OCI-LY7 (cell line): ENCODE data around the gene COL17A1. TPM values are rescaled to one million over a fixed set of nuclear protein-coding genes. Genes with fewer than 3 reads are reported as not detected.

Experiments used
- BruUV-seq: library from RNA; stranded (reverse); fragments of 400-500 nt; replicated peaks from 2 replicates; lab custom pipeline; 2021; lab: Mats Ljungman, UMichigan
- CTCF ChIA-PET: fragments of 300-600 bp; sonication (Branson Sonifier 250); formaldehyde crosslinking; loops from one replicate; lab custom pipeline; 2022; ENCODE audit warnings: antibody characterized with exemption; ENCODE audit not compliant: unreplicated experiment; lab: Charles Lee
- POLR2A ChIA-PET: fragments of 300-600 bp; sonication (Branson Sonifier 250); formaldehyde crosslinking; loops from one replicate; lab custom pipeline; 2022; ENCODE audit warnings: antibody characterized with exemption; lab: Charles Lee
- DNase-seq: peaks from one replicate; pipeline ENCODE4 v3.0.0-alpha.2; 2015; ENCODE audit warnings: low spot score
- H2AFZ ChIP-seq: fragments of 200-600 bp; sonication (generic), shearing (Covaris generic); 2 replicates; pipeline ENCODE4 v1.6.1; 2014; ENCODE audit warnings: mild to moderate bottlenecking, antibody characterized with exemption, low read length, moderate library complexity
- H3K27ac ChIP-seq: fragments of 200-600 bp; sonication (generic); 2 replicates; pipeline ENCODE4 v1.5.1; 2014; ENCODE audit warnings: mixed run types, low read depth, mild to moderate bottlenecking, moderate library complexity, low read length, inconsistent platforms; ENCODE audit not compliant: poor library complexity, severe bottlenecking
- H3K36me3 ChIP-seq: fragments of 200-600 bp; sonication (generic); 2 replicates; pipeline ENCODE4 v1.6.1; 2014; ENCODE audit warnings: mild to moderate bottlenecking, antibody characterized with exemption, low read length, moderate library complexity, mixed read lengths; ENCODE audit not compliant: insufficient read depth
- H3K4me1 ChIP-seq: fragments of 200-600 bp; sonication (generic); 2 replicates; pipeline ENCODE4 v1.5.1; 2014; ENCODE audit warnings: mild to moderate bottlenecking, low read length; ENCODE audit not compliant: insufficient read depth, poor library complexity, severe bottlenecking
- H3K4me2 ChIP-seq: fragments of 200-600 bp; sonication (generic); 2 replicates; pipeline ENCODE4 v1.6.1; 2014; ENCODE audit warnings: mild to moderate bottlenecking, low read length
- H3K4me3 ChIP-seq: fragments of 200-600 bp; sonication (generic); 2 replicates; pipeline ENCODE4 v1.5.1; 2014; ENCODE audit warnings: mild to moderate bottlenecking, low read depth, low read length; ENCODE audit not compliant: poor library complexity, severe bottlenecking
- H3K79me2 ChIP-seq: fragments of 200-600 bp; sonication (generic); 2 replicates; pipeline ENCODE4 v1.6.1; 2016; ENCODE audit warnings: low read depth, mild to moderate bottlenecking, low read length, moderate library complexity, mixed read lengths; ENCODE audit not compliant: insufficient read depth
- H3K9me2 ChIP-seq: fragments of 200-600 bp; sonication (generic); 2 replicates; pipeline ENCODE4 v1.6.1; 2016; ENCODE audit warnings: mild to moderate bottlenecking, low read length, mixed read lengths; ENCODE audit not compliant: insufficient read depth
- H3K9me3 ChIP-seq: fragments of 200-600 bp; sonication (generic); 2 replicates; pipeline ENCODE4 v1.6.1; 2014; ENCODE audit warnings: mild to moderate bottlenecking, mixed run types, low read length, mixed read lengths
- H4K20me1 ChIP-seq: fragments of 200-600 bp; sonication (generic); 2 replicates; pipeline ENCODE4 v1.6.1; 2014; ENCODE audit warnings: mild to moderate bottlenecking, antibody characterized with exemption, low read length, moderate library complexity, mixed read lengths; ENCODE audit not compliant: insufficient read depth
- CTCF ChIP-seq: fragments of 200-600 bp; sonication (generic); conservative IDR thresholded peaks from 2 replicates; pipeline ENCODE4 v1.5.1; 2014; ENCODE audit warnings: mild to moderate bottlenecking, antibody characterized with exemption, low read length, moderate library complexity, mixed read lengths
- EZH2phosphoT487 ChIP-seq: fragments of 200-600 bp; sonication (generic); IDR thresholded peaks from 2 replicates; pipeline ENCODE4 v1.6.1; 2018; ENCODE audit warnings: low read depth, borderline replicate concordance, mild to moderate bottlenecking, mixed run types, antibody characterized with exemption, low read length, moderate library complexity, mixed read lengths
- intact Hi-C: fragments of 100-400 bp; cut with micrococcal nuclease; formaldehyde crosslinking; loops from one replicate; pipeline ENCODE4 v1.10.0; 2022; ENCODE audit not compliant: unreplicated experiment
- total RNA-seq, 2 experiments: library from RNA; depleted of rRNA in 1 of 2; stranded (reverse); fragments of >200 nt in 1 of 2; shearing (Covaris generic) in 1 of 2; gene quantifications; 2 replicates each; pipeline ENCODE4 v1.2.3, GENCODE V29; 2014 to 2022

Gene COL17A1
- total RNA-seq, 2 experiments from 2014 or later: 0.17 TPM; not detected in 1

GRCh38 chr10:104033966-104034365, 51.7 kb downstream of the COL17A1 start:
- intact Hi-C loops: no loop called here
- ChIA-PET CTCF (no interaction called here), POLR2A (no interaction called here)
- Histone ChIP-seq H3K79me2 (no peaks in the 10 kb centered on the region), H3K4me2 (no peak overlapping the region), H3K4me1 (no peaks in the 10 kb centered on the region), H3K4me3 (no peak overlapping the region), H3K36me3 (no peaks in the 10 kb centered on the region), H3K27ac (no peak overlapping the region), H3K9me2 (no peaks in the 10 kb centered on the region), H3K9me3 (no peaks in the 10 kb centered on the region), H4K20me1 (no peaks in the 10 kb centered on the region), H2AFZ (no peak overlapping the region)
- no peak for TF ChIP-seq CTCF
- no peak for TF ChIP-seq EZH2phosphoT487
- no peak for DNase-seq
- no TSS peak for BruUV-seq

GRCh38 chr10:104033401-104033930, 52.2 kb downstream of the COL17A1 start:
- Histone ChIP-seq H3K4me2 (no peak overlapping the region), H3K4me1 (no peaks in the 10 kb centered on the region), H3K79me2 (no peaks in the 10 kb centered on the region), H3K9me3 (no peaks in the 10 kb centered on the region), H3K4me3 (no peak overlapping the region), H4K20me1 (no peaks in the 10 kb centered on the region), H3K9me2 (no peaks in the 10 kb centered on the region), H3K27ac (no peak overlapping the region), H2AFZ (no peak overlapping the region), H3K36me3 (no peaks in the 10 kb centered on the region)
- BruUV-seq: no TSS peak
- ChIA-PET CTCF (no interaction called here), POLR2A (no interaction called here)
- no peak for TF ChIP-seq CTCF
- TF ChIP-seq EZH2phosphoT487: no peak
- no peak for DNase-seq
- intact Hi-C loops: no loop called here

GRCh38 chr10:104032144-104032775, 53.4 kb downstream of the COL17A1 start:
- no peaks in the 10 kb centered on the region for H3K9me2 ChIP-seq
- no peaks in the 10 kb centered on the region for H3K36me3 ChIP-seq
- no peaks in the 10 kb centered on the region for H3K9me3 ChIP-seq
- ChIA-PET CTCF (no interaction called here), POLR2A (interaction anchor here (0.5 to 1.1 kb wide), 2 partner anchors 9 to 599 kb away, joined by 3 read pairs; no protein-coding TSS in a partner anchor)
- H3K4me3 ChIP-seq: no peak overlapping the region
- H3K4me2 ChIP-seq: no peak overlapping the region
- H3K79me2 ChIP-seq: no peaks in the 10 kb centered on the region
- H4K20me1 ChIP-seq: no peaks in the 10 kb centered on the region
- no peak for DNase-seq
- no peak overlapping the region for H2AFZ ChIP-seq
- TF ChIP-seq CTCF: no peak
- TF ChIP-seq EZH2phosphoT487: no peak
- BruUV-seq: no TSS peak
- no peak overlapping the region for H3K27ac ChIP-seq
- H3K4me1 ChIP-seq: no peaks in the 10 kb centered on the region
- intact Hi-C loops: no loop called here
